ENCODE results near the gene SMURF1.

GRCh38 chr7:99191869-99192596 lies 48.1 kb upstream of the SMURF1 start:
- no peak for TF ChIP-seq CTCF (conservative IDR thresholded peaks at IDR 0.05 in 1 of 2, IDR thresholded peaks at IDR 0.05 in 1 of 2; ENCODE audit: extremely low read depth in 1 of 2, insufficient read depth in 1 of 2, low read depth in 1 of 2, low read length in 2 of 2)
- no peak for TF ChIP-seq EZH2 (IDR thresholded peaks at IDR 0.05; ENCODE audit: borderline replicate concordance, low read length)

All from mammary epithelial cell (primary cell).